Stromal cell of bone marrow (primary cell): ENCODE results near the gene PIWIL1.

ENCODE experiments used
- DNase-seq: peaks from one replicate; pipeline ENCODE4 v3.0.0-alpha.2; 2012; ENCODE audit warnings: low read depth

The PIWIL1 gene

GRCh38 chr12:130374083-130374482 is 36.4 kb downstream of the PIWIL1 start:
- no peak for DNase-seq

- no peak for DNase-seq
These were observed 37.9 kb downstream of the PIWIL1 start for GRCh38 chr12:130375296-130376287.

DNA sequence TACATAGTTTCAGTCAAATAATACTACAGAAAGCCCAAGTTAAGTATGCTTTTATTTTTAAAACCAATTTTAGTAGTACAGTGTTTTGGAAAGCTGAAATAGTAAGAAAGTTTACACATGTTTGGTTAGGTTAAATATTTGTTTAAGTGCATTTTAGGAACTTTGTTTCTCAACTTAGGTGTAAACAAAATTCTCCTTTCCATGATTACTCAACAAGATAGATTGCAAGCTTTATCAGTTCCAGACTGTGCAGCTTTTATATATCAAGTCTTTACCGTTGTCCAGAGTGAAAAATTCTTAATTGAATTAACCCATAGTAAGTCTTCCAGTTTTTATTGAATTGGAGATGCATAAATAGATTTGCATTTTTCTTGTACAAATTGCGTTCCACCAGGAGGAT is 45.1 kb downstream of the PIWIL1 start:
- DNase-seq, result no peak

- no peak for DNase-seq
These were observed 46.5 kb downstream of the PIWIL1 start for GRCh38 chr12:130384234-130384633.

GRCh38 chr12:130385193-130385592 is 47.5 kb downstream of the PIWIL1 start:
- no peak for DNase-seq

DNA sequence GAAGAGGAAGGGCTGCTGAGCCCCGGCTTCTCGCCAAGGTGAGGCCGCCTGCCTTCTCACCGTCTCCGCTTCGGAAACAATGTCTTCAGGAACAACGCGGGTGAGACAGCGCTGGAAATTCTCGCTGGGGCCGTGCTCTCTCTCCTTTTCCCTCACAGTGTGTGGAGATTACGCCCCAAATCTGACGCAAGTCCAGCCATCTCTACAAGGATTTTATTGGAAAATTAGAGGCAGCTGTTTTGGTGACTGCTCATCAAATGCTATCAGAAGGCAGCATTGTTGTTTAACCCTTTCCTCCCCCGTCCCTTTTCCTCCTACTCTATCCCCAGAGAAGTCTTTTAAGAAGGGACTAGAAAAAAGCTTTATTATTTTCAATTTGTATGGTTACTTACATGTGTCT is 53.5 kb downstream of the PIWIL1 start:
- no peak for DNase-seq

DNA sequence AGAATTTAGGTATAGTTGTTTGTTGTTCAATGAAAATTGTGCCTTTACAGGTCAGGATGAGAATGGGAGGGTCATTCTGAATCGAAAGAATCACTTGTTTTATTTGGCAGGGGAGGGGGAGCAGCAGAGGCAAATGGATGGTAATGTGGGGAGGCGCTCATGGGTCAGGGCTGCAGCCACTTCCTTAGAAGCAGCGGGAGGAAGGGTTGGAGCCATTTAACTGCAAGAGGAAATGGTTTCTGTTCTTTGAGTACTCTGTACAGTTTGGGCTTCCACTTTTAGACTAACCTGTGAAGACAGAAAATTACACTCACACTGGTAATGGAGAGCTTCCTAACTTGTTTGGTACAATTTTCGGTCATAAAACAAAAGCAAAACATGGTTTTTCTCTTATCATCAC is 57.2 kb downstream of the PIWIL1 start:
- DNase-seq, result no peak

DNA sequence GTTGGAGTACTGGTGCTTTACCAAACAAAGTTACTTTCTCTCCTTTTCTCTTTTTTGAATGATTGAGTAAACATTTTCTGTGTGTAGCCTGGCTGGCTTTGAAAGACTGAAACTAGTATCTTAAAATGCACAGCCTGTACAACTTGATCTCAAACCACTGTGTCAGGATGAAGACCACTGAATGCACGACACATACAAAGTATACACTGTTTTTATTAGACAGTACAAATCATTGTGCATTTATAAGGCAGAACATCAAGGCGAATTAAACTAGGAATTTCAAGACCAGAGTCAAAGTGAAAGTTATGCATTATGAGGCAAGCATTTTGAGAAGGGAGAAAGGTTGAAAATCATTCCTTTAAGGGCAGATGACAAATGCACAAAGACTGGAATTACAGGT is 59.0 kb downstream of the PIWIL1 start:
- no peak for DNase-seq

DNA sequence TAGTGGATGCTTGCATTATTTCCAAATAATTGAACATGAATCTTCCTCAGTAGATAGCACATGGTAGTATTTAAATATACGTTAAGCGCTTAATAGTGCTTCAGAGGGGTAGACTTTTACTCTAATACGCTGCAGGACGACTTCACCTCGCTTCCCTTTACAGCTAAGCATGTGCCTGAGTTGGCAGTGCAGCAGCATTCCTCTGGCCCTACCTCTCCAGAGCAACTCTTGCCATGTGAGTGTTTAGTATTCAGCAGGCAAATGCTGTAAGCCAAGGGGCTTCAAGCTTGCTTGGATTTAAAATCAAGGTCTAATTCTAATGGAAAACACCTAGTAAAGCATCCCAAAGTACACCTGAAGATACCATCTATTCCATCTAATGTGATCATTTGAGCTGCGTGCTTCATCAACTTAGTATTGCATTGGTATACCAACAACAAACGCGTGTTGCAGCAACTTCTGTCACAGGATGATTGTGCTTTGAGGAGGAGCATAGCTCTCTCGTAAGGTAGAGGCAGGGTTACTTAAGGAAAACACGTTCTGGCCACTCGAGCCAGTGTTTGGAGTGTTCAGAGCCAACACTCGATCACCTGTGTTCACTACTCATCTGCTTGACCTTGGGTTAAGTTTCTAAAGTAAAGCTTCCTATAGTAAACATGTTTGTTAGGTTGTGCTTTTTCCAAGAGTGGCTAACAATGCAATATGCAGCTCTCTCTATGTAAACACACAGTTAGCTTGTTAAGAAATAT is 60.6 kb downstream of the PIWIL1 start:
- DNase-seq, result no peak

- DNase-seq, result no peak
These were observed 64.0 kb downstream of the PIWIL1 start for GRCh38 chr12:130401703-130402102.

DNA sequence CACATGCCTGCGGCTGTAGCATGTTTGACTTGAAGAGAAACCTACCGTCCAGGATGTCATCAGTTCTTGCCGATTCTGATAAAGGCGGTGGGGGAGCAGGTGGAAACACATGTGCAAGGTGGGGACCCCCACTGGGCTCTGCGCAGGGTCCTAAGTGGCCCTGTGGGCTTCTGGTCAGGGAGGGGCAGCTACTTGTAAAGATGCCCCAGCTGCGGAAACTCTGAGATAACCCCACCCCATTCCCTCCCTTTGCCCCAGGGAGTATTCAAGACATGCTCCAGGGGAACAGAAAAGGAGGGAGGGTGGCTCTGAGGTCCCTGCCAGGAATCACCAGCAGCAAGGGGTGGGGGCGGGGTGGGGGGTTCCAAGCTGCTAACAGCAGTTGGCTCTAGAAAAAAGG is 67.6 kb downstream of the PIWIL1 start:
- DNase-seq, result no peak

DNA sequence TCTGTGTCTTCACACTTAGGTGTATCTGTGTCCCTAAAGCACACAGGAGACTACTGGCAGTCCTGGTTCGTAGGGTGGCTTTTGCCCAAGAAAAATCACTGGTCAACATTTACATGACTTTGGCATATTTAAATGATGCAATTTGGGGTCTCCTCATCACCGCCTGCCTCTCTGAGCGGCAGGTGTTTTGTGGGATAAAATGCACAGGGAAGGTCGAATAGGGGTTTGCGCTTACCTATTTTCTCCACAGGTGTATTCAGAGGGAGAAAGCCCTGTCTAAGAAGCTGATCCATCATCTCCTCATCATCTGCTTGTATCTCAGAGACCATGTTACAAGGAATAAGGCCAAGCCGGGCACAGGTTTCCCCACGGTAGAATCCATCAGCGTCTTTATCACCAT is 74.7 kb downstream of the PIWIL1 start:
- DNase-seq, result no peak

DNA sequence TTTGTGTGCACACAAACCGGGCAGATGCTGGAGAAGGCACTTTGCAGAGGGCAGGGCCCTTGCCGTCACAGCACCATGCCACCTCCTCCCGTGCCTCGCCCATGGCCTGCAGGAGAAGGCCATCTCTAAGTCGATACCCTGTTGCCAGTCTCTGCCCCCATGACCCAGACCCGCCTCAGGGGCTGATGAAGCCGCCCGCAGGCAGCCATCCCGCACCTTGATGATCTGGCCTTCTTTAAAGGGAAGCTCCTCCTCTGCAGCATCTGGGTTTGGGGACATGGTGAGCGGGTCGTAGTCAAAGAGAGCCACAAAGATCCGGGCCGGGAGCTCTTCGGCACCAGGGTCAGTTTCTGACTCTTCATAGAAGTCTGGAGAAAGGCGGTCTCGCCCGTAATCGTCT is 76.2 kb downstream of the PIWIL1 start:
- no peak for DNase-seq

GRCh38 chr12:130414381-130414780 is 76.7 kb downstream of the PIWIL1 start:
- no peak for DNase-seq

- no peak for DNase-seq
These were observed 80.6 kb downstream of the PIWIL1 start for GRCh38 chr12:130418251-130418650.

DNA sequence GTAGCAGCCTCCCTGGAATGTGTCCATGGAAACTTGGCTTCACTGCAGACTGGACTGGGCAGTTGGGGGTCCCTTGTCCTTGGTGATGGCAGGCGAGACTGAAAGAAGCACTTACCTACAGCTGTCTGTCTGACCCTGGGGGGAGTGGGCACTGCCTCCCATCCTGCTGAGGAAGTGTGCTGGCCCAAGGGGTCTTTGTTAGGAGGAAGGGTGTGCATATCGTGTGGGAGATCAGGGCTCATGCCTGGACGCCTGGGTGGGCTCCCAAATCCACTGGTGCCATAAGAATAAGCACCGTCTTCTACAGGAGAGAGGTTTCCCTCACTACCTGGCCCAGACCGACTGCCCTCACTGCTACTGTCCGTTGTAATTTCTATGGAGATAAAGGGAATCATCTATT is 81.4 kb downstream of the PIWIL1 start:
- DNase-seq, result no peak

DNA sequence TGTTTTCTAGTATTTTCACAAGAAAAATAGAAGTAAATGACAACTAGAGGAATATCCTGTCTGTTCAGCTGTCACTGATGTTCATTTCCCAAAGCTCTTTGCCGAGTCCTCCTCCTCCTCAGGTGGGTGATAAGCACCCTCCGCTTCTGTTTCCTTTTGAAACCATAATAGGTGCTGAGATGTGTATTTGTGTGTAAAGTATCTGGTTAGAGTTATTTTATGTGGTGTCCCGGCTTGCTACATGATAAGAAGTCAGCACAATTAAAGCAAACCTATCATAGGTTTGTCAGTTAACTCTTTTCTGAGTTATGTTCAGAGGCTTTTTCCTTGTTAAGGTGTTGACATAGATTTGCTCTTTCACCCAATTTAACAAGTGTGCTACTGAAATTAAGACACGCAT is 82.4 kb downstream of the PIWIL1 start:
- no peak for DNase-seq

DNA sequence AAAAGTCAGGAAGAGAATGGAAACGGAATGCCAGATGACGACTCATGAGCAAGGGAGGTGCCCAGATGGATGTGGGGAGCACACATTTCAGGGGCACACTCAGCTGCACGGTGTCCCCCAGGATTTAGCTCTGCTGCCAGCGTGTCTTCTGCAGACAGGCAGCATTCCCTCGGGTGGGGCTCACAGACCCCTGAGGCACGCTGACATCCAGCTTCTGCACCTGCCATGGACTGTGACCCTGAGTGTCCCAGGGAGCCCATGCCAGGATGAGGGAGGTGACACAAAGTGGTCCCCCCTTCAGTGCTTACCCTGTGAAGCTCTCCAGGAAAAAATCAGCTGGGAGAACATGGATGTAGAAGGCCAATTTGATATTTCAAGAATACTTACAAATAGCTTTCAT is 84.2 kb downstream of the PIWIL1 start:
- DNase-seq, result no peak
